ENCODE measurements around the gene DHRS13.

Gene DHRS13

GRCh38 chr17:28902819-28903545 lies at the start of gene DHRS13:
DHRS13 (minus strand) TSS chr17:28903079; CDS start chr17:28902944, 135 bp downstream.
- peak; percentile 84 for DNase-seq (ENCODE audit: low read depth in 2 of 2)

GRCh38 chr17:28951991-28952975 lies 49.4 kb upstream of the DHRS13 start:
- DNase-seq (ENCODE audit: low read depth in 2 of 2), result peak; percentile 90 to 94

- DNase-seq (ENCODE audit: low read depth in 2 of 2), result peak; percentile 99 to 100
Measured at GRCh38 chr17:28951428-28951990, 48.6 kb upstream of the DHRS13 start, which contains the start of gene PHF12. PHF12 (minus strand) TSS chr17:28951518; CDS start chr17:28950960, 558 bp downstream.

- DNase-seq (ENCODE audit: low read depth in 2 of 2), result no peak
Measured at GRCh38 chr17:28950752-28951427, 48.0 kb upstream of the DHRS13 start.

- peak in 1 of 2 donors; percentile 21 for DNase-seq (ENCODE audit: low read depth in 2 of 2)
Measured at GRCh38 chr17:28950017-28950751, 47.3 kb upstream of the DHRS13 start.

- DNase-seq (ENCODE audit: low read depth in 2 of 2), result peak in 1 of 2 donors; percentile 25
Measured at GRCh38 chr17:28949185-28950016, 46.5 kb upstream of the DHRS13 start.

GRCh38 chr17:28948873-28949184 lies 46.0 kb upstream of the DHRS13 start:
- DNase-seq (ENCODE audit: low read depth in 2 of 2), result no peak

GRCh38 chr17:28948342-28948741 lies 45.5 kb upstream of the DHRS13 start:
- no peak for DNase-seq (ENCODE audit: low read depth in 2 of 2)

- no peak for DNase-seq (ENCODE audit: low read depth in 2 of 2)
Measured at GRCh38 chr17:28947639-28948038, 44.8 kb upstream of the DHRS13 start.

GRCh38 chr17:28946239-28946638 lies 43.4 kb upstream of the DHRS13 start:
- no peak for DNase-seq (ENCODE audit: low read depth in 2 of 2)

- DNase-seq (ENCODE audit: low read depth in 2 of 2), result no peak
Measured at GRCh38 chr17:28944862-28945741, 42.2 kb upstream of the DHRS13 start.

- no peak for DNase-seq (ENCODE audit: low read depth in 2 of 2)
Measured at GRCh38 chr17:28944343-28944742, 41.5 kb upstream of the DHRS13 start.

- no peak for DNase-seq (ENCODE audit: low read depth in 2 of 2)
Measured at GRCh38 chr17:28942925-28943324, 40.0 kb upstream of the DHRS13 start.

GRCh38 chr17:28941251-28941650 lies 38.4 kb upstream of the DHRS13 start:
- no peak for DNase-seq (ENCODE audit: low read depth in 2 of 2)

GRCh38 chr17:28940675-28941074 lies 37.8 kb upstream of the DHRS13 start:
- no peak for DNase-seq (ENCODE audit: low read depth in 2 of 2)

- DNase-seq (ENCODE audit: low read depth in 2 of 2), result no peak
Measured at GRCh38 chr17:28940142-28940541, 37.3 kb upstream of the DHRS13 start.

GRCh38 chr17:28938552-28938951 lies 35.7 kb upstream of the DHRS13 start:
- no peak for DNase-seq (ENCODE audit: low read depth in 2 of 2)

- DNase-seq (ENCODE audit: low read depth in 2 of 2), result no peak
Measured at GRCh38 chr17:28937044-28937729, 34.3 kb upstream of the DHRS13 start.

All from activated CD8-positive, alpha-beta memory T cell treated with anti-CD3 and anti-CD28 coated beads for 4 hours (primary cell).